ENCODE measurements around the gene LHPP. TPM values are rescaled to one million over a fixed set of nuclear protein-coding genes. Genes with fewer than 3 reads are reported as not detected.

LHPP gene
- total RNA-seq, 1 experiment from 2014 or later = 6.6 TPM

DNA sequence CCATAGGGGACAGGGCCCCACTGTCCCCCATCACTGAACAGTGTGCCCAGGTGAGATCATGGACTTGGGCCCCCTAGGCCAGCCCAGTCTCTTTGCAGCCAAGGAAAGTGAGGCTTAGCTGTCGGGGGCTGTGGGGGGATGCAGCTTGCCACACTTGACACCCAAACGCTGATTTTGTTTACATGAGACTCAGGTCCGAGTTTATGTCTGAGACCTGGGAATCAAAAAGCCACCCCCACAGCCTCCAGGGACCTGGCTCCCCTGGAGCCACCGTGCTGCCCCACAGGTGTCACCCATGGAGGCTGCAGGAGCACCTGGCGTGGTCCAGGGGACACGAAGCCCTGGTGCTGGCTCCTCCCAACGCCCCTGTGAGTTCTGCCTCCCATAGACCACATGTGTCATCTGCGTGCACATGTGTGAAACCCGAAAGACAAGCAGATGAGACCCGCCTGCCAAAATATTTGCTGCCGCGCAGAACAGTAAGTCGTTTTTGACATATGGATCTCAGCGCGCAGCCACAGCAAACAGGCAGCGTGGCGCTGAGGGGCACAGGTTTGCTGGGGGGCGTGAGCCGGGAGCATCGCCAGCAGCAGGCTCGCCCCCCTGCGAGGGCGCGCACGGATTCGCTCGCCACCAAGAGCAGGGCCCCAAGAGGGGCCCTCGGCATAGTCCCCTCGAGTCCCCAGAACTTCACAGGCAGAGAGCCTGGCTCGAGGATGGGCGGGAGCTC lies 112.3 kb downstream of the LHPP start:
- TF ChIP-seq EZH2phosphoT487 (IDR thresholded peaks at IDR 0.05; ENCODE audit: borderline replicate concordance, low read length) = no peak
- TF ChIP-seq EZH2 (IDR thresholded peaks at IDR 0.05; ENCODE audit: low read length, unreplicated experiment) = no peak
- TF ChIP-seq CTCF (conservative IDR thresholded peaks at IDR 0.05; ENCODE audit: low read depth, low read length) = no peak
- DNase-seq = no peak
- ChIA-PET POLR2A (ENCODE audit: unreplicated experiment) (no interaction called here), CTCF (interaction anchor here (0.5 kb wide), 1 partner anchor 590 kb away, joined by 5 read pairs; no protein-coding TSS in a partner anchor)
- H3K9ac ChIP-seq (ENCODE audit: low read length) = no peak overlapping the region
- no peak overlapping the region for H3K4me2 ChIP-seq (ENCODE audit: low read length)
- H3K79me2 ChIP-seq (ENCODE audit: low read length) = no peaks in the 10 kb centered on the region
- H3K27me3 ChIP-seq (ENCODE audit: low read length) = no peaks in the 10 kb centered on the region
- H3K9me2 ChIP-seq (replicated peaks; ENCODE audit: low read length) = no peaks in the 10 kb centered on the region
- intact Hi-C loops (cut with micrococcal nuclease) = no loop called here
- no peak overlapping the region for H2AFZ ChIP-seq (ENCODE audit: low read length)
- no peak overlapping the region for H3K27ac ChIP-seq (ENCODE audit: low read length)
- H4K20me1 ChIP-seq (ENCODE audit: low read length) = no peaks in the 10 kb centered on the region
- no TSS peak for BruUV-seq (replicated peaks)
- no peaks in the 10 kb centered on the region for H3K9me3 ChIP-seq (ENCODE audit: low read length)
- H3K36me3 ChIP-seq (ENCODE audit: low read depth, low read length) = no peaks in the 10 kb centered on the region
- H3F3A ChIP-seq (ENCODE audit: low read length, unreplicated experiment) = no peaks in the 10 kb centered on the region
- no peak overlapping the region for H3K4me3 ChIP-seq (ENCODE audit: low read length)
- ATAC-seq = no peak
- no peaks in the 10 kb centered on the region for H3K4me1 ChIP-seq (ENCODE audit: insufficient read depth, low read length)

- Histone ChIP-seq H3K4me3 (ENCODE audit: low read length) (no peak overlapping the region), H3K9me3 (ENCODE audit: low read length) (no peaks in the 10 kb centered on the region), H3K9me2 (replicated peaks; ENCODE audit: low read length) (no peaks in the 10 kb centered on the region), H3F3A (ENCODE audit: low read length, unreplicated experiment) (no peaks in the 10 kb centered on the region), H3K9ac (ENCODE audit: low read length) (no peak overlapping the region), H3K36me3 (ENCODE audit: low read depth, low read length) (no peaks in the 10 kb centered on the region), H3K27me3 (ENCODE audit: low read length) (no peaks in the 10 kb centered on the region), H3K79me2 (ENCODE audit: low read length) (no peaks in the 10 kb centered on the region), H3K4me1 (ENCODE audit: insufficient read depth, low read length) (no peaks in the 10 kb centered on the region), H2AFZ (ENCODE audit: low read length) (no peak overlapping the region), H3K27ac (ENCODE audit: low read length) (no peak overlapping the region), H4K20me1 (ENCODE audit: low read length) (no peaks in the 10 kb centered on the region), H3K4me2 (ENCODE audit: low read length) (no peak overlapping the region)
- TF ChIP-seq EZH2phosphoT487 (IDR thresholded peaks at IDR 0.05; ENCODE audit: borderline replicate concordance, low read length) = no peak
- no peak for TF ChIP-seq CTCF (conservative IDR thresholded peaks at IDR 0.05; ENCODE audit: low read depth, low read length)
- no peak for TF ChIP-seq EZH2 (IDR thresholded peaks at IDR 0.05; ENCODE audit: low read length, unreplicated experiment)
- POLR2A ChIA-PET (ENCODE audit: unreplicated experiment) = no interaction called here
- no TSS peak for BruUV-seq (replicated peaks)
- ATAC-seq (no peak), DNase-seq (no peak)
- intact Hi-C loops (cut with micrococcal nuclease) = no loop called here
- CTCF ChIA-PET = interaction anchor here (0.5 kb wide), 1 partner anchor 591 kb away, joined by 5 read pairs; no protein-coding TSS in a partner anchor
Observed at GRCh38 chr10:124574456-124575070, 112.9 kb downstream of the LHPP start.
